ENCODE data around the gene ZDHHC12. TPM values are rescaled to one million over a fixed set of nuclear protein-coding genes. Genes with fewer than 3 reads are reported as not detected.

The ZDHHC12 gene
- total and polyA plus RNA-seq, 2 of the 13 experiments (the other 11 are each of a cell fraction or from before 2014, with no cell fraction given): 25.4 to 28.0 TPM

- TF ChIP-seq, protein P1, sequence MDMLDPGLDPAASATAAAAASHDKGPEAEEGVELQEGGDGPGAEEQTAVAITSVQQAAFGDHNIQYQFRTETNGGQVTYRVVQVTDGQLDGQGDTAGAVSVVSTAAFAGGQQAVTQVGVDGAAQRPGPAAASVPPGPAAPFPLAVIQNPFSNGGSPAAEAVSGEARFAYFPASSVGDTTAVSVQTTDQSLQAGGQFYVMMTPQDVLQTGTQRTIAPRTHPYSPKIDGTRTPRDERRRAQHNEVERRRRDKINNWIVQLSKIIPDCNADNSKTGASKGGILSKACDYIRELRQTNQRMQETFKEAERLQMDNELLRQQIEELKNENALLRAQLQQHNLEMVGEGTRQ (IDR thresholded peaks at IDR 0.05; ENCODE audit: low read depth, low read length): no peak
- TF ChIP-seq, protein P1 (CRISPR knock-in tag; IDR thresholded peaks at IDR 0.05; ENCODE audit: borderline replicate concordance): no peak
- no peak for TF ChIP-seq ELF3 (CRISPR knock-in tag; IDR thresholded peaks at IDR 0.05)
- 0 out of 2 replicates have a peak, but pooled peaks have one; percentile 16 for TF ChIP-seq RXRB (CRISPR knock-in tag; IDR thresholded peaks at IDR 0.05; ENCODE audit: borderline replicate concordance)
- TF ChIP-seq RBM22 (optimal IDR thresholded peaks at IDR 0.05; ENCODE audit: low read length): no peak
- no peak for TF ChIP-seq PBX2 (CRISPR knock-in tag; IDR thresholded peaks at IDR 0.05)
- TF ChIP-seq, protein P2, sequence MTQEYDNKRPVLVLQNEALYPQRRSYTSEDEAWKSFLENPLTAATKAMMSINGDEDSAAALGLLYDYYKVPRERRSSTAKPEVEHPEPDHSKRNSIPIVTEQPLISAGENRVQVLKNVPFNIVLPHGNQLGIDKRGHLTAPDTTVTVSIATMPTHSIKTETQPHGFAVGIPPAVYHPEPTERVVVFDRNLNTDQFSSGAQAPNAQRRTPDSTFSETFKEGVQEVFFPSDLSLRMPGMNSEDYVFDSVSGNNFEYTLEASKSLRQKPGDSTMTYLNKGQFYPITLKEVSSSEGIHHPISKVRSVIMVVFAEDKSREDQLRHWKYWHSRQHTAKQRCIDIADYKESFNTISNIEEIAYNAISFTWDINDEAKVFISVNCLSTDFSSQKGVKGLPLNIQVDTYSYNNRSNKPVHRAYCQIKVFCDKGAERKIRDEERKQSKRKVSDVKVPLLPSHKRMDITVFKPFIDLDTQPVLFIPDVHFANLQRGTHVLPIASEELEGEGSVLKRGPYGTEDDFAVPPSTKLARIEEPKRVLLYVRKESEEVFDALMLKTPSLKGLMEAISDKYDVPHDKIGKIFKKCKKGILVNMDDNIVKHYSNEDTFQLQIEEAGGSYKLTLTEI (CRISPR knock-in tag; conservative IDR thresholded peaks at IDR 0.05): no peak
- TF ChIP-seq ZNF335 (CRISPR knock-in tag; IDR thresholded peaks at IDR 0.05): no peak
- no peak for TF ChIP-seq THRA (CRISPR knock-in tag; IDR thresholded peaks at IDR 0.05; ENCODE audit: borderline replicate concordance)
- no peak for TF ChIP-seq POLR2AphosphoS5 (IDR thresholded peaks at IDR 0.05; ENCODE audit: low read depth, low read length)
- TF ChIP-seq ZFY (CRISPR knock-in tag; IDR thresholded peaks at IDR 0.05): no peak
- TF ChIP-seq TCF7L2 (IDR thresholded peaks at IDR 0.05; ENCODE audit: low read depth, low read length): no peak
- TF ChIP-seq NFIC (IDR thresholded peaks at IDR 0.05; ENCODE audit: low read length): no peak
- TF ChIP-seq ELF4 (CRISPR knock-in tag; IDR thresholded peaks at IDR 0.05; ENCODE audit: borderline replicate concordance): no peak
- no peak for TF ChIP-seq ZHX2 (IDR thresholded peaks at IDR 0.05; ENCODE audit: low read depth)
- TF ChIP-seq ZHX2 (CRISPR knock-in tag; IDR thresholded peaks at IDR 0.05; ENCODE audit: borderline replicate concordance): no peak
Observed at GRCh38 chr9:128685636-128686489, 38.1 kb downstream of the ZDHHC12 start (continued).

Data from HepG2 (cell line).